Measurements from ENCODE around the gene B4GALT3. TPM values are rescaled to one million over a fixed set of nuclear protein-coding genes. Genes with fewer than 3 reads are reported as not detected.

The B4GALT3 gene

Small RNAs within 50 kb of the gene (small RNA-seq; reads per million reads assigned to genes)
- gene RF01225 (ENCODE audit: insufficient read depth), result not detected

All from neuronal stem cell (in vitro differentiated cells).